ENCODE measurements around the gene GNA14.
"Not testable (repeated sequence)": the region's sequence is repeated elsewhere in the genome, so short reads cannot be mapped to it uniquely, and the experiment has no call there.

The GNA14 gene

DNA sequence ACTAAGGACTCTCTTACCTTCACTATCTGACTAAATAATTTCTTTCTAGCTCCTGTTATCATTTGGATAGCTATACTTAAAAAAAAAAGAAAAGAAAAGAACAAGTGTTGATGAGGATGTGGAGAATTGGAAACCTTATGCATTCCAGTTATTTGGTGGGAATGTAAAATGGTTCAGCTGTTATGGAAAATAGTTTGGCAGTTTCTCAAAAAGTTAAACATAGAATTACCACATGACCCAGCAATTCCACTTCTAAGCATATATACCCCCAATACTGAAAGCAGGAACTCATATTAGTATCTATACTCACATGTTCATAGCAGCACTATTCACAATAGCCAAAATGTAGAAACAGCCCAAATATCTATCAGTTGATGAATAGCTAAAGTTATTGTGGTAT is 61.1 kb downstream of the GNA14 start:
- DNase-seq = no peak

DNA sequence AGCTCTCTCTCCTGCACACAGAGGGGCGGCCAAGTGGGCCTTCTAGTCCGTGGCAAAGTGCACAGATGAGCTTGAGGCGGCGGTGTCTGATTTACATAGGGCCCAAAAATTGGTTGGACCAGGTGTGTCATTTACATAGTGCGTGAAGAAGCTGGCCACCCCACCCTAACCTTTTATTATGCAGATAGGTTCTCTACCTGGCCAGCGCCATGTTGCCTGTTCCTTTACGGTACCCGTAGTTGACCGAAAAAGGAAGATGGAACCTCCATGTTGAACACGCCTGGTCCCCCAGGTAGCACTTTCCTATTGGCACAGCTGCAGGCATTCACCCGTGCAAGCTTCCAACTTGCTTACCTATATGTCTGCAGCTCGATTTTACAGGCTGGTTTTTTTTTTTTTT is 61.5 kb downstream of the GNA14 start:
- DNase-seq = no peak

DNA sequence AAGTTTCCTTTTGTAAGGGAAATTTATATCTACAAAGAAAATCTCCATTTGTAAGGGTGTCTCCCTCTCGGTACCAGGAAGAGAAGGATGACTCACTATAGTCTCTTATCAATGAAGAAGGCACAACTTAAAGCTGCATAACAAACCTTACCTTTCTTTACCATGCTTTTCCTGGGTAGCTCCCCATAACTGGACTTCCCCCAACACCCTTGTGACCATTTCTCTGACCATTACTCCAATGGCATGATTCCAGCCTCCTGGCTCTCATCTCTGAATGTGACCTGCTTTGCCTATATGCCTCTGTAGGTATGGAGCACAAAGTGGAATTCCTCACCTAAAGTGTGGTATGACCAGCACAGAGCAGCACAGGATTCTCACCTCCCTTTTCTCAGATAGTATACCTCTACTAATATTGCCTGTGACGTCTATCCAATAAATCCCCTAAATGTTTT is 62.8 kb downstream of the GNA14 start:
- no peak for DNase-seq

GRCh38 chr9:77584927-77585326 is 63.2 kb downstream of the GNA14 start:
- DNase-seq = not testable (repeated sequence)

DNA sequence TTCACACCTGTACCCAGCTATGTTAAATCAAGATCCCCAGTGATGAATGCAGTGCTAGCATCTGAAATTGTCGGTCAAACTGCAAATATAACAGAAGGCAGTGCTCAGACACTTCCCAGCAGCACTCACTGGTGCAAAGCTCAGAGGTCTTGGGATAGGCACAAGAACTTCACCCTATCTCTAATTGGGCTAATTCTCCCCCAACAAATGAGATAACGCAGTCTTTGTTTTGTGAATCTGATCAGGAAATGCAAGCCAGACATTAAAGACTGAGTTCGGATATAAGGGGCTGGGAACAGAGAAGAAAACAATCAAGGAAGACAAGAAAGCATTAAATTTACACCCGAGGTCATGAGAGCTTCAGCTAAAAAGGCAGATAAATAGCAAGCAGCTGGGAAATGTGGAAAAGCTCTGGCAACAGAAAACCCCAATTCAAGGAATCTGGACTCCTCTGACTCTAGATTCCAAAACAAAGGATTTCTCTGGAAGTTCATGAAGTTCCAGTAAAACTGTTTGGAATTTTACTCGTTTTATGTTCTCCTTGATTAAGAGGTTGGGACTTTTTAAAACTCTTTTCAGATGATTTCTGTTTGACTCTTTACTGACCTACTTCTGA is 65.1 kb downstream of the GNA14 start:
- DNase-seq = no peak

GRCh38 chr9:77582525-77582924 is 65.6 kb downstream of the GNA14 start:
- DNase-seq = no peak

GRCh38 chr9:77575785-77576184 is 72.3 kb downstream of the GNA14 start:
- no peak for DNase-seq

DNA sequence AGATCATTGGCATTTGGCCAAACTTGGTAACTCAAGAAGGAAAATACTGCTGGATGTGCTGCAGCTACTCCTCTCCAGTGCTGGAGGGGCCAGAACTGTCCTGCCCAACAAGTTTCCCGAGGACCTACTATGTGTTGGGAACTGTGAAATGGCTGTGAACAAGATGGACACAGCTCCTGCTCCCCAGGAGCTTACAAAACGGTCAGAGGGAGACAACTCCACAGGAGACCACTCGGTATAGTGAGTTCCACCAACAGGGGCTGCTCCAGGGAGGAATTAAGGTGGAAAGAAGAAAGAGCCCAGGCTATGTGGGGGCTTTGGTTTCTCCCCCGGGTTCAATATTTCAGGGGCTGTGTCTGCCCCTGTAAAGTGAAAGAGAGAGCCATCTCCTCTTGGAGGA is 78.8 kb downstream of the GNA14 start:
- no peak for DNase-seq

- DNase-seq = no peak
These were observed 84.9 kb downstream of the GNA14 start for GRCh38 chr9:77563174-77563573.

DNA sequence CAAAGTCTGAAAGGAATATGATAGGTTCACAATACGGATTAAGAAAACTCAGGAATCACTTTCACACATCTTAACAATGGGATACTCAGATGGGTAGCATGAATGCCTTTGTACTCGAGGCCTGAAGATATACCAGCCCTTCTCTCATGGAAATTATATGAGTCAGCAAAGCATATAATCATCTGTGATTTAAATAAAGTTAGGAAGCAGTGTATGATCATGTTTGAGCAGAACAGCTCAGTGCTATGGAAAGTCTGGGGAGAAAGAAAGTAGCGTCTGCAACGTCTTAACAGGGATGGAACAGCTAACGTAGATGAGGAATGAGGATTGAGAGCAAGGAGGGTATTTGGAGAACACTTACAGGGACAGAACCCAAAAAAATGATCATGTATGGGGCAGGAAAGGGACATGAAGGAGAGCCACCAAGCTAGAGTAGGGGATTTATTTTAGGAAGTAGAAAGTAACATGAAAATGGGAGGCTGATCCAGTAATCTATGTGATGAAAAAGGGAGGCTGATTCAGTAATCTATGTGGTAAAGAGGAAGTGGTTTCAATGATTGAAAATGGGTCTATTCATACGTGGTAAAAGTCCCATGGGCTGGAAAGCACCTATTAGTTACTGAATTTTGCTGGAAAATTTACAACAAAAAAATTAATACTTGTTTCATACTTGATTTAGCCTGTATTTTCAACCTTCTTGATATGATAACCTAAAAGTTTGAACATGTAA is 85.9 kb downstream of the GNA14 start:
- no peak for DNase-seq

- DNase-seq = no peak
These were observed 86.6 kb downstream of the GNA14 start for GRCh38 chr9:77561331-77562018.

DNA sequence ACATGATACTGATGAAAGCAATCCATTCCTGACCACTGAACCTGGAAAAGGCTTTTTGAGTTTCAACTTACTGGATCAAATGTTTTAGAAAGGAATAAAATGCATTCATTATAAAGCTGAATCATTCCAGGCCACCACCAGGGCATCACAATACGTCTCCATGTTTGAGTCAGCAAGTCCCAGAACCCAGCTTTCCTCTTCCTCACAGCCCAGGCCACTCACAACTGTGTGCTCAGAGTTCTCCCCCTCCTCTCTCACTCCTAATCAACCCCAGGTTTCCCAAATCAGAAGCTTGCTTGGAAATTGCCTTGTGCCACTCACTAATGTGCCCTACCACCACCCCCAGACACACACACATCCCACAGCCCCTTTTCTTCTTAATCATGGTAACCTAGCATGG is 91.7 kb downstream of the GNA14 start:
- no peak for DNase-seq

DNA sequence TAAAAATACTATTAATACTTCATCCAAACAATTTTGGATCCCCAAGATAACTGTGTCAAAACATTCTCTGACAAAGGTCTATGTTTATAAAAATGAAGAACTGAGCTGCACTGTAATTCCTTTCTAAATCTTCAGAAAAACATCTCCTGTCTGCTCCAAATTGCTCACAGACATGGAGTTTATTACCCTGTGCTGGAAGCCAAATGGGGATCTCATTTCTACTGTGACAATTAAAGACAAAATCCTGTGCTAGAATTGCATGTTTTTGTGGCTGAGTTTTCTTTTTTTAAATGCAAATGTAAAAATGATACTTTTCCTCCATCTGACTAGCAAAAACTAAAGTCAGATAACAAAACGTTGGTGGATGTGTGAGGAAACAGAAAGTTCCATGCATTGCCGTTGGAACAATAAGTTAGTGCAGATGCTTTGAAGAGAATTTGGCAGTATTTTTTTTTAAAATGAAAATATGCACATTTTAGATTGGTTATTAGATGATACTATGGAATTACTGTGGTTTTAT is 93.5 kb downstream of the GNA14 start:
- DNase-seq = no peak

DNA sequence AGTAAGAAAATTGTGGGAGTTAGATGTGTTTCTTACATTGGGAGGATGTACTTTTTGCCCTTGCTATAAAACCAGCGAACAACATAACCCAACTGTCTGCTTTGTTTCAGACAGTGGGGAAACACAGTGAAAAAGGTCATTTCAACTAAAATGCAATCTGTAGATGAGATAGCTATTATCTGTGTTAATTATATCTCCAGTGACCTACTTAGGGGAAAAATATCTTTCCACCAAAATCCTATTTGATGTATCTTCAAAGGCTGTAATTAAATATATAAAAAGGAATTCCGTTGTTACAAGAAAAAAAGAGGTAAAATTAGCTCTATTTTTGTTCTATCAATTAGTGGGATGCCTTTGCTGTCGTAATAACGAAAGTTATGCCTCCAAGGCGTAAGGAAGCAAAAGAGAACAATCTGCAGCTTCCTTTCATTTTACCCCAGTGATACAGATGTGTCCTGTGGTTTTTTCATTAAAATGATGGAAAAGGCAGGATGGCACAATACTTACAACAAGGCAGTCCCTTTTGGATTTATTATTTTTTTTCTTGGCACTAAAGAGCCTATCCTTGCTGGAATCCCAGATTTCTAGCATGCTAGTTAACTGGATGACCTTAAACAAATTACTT is 100.9 kb downstream of the GNA14 start:
- DNase-seq = no peak

DNA sequence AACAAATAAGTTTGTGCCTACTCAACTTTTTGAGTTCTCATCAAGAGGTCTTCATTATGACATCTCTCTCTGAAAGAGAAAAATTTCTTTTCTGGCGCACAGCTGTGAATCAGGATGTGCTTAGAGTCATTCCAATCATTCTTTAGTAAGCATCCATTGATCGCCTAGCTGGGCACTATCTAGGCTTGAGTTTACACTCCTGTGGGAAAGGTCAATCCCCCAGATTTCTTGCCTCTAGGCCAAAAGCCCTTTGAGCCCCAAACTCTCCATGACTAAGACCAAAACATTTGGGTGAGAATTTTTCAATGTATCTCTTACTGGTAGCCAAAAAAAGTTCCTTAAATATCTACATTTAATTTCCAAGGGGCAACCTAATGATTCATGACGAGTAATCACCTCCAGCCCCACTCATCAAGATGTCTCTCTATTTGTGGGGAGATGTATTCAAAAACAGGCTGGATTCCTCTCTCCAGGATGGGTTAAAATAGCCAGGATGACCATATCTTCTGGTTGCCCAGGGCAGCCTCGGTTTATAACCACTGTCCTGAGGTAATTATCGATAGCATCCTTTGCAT is 101.7 kb downstream of the GNA14 start:
- no peak for DNase-seq

DNA sequence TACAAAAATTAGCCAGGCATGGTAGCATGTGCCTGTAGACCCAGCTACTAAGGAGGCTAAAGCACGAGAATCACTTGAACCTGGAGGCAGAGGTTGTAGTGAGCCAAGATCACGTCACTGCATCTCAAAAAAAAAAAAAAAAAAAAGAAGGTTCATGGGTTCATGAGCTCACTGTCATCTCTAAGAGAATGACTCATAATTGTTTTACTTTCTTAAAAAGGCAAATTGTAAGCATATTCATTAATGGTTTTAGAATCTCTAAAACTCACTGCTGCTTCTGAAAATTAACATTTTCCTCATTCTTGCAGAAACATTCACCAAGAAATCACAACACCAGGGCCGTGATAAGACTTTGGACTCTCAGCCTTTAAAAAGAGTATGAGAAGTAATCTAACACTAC is 103.6 kb downstream of the GNA14 start:
- no peak for DNase-seq

- no peak for DNase-seq
These were observed 104.8 kb downstream of the GNA14 start for GRCh38 chr9:77543131-77543822.

DNA sequence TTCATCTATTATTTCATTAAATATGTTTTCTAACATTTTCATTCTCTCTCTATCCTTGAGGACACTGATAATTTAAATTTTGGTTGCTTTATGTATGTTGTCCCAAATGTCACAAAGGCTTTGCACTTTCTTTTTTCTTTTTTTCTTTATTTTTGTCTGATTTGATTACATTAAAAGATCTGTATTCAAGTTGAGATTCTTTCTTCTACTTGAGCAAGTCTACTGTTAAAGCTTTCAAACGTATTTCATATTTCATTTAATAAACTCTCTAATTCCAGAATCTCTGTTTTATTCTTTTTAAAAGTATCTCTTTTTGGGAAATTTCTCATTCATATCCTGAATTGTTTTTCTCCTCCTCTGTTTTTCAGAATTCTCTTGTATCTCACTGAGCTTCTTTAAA is 106.5 kb downstream of the GNA14 start:
- DNase-seq = no peak

- DNase-seq = no peak
These were observed 107.1 kb downstream of the GNA14 start for GRCh38 chr9:77541055-77541454.

DNA sequence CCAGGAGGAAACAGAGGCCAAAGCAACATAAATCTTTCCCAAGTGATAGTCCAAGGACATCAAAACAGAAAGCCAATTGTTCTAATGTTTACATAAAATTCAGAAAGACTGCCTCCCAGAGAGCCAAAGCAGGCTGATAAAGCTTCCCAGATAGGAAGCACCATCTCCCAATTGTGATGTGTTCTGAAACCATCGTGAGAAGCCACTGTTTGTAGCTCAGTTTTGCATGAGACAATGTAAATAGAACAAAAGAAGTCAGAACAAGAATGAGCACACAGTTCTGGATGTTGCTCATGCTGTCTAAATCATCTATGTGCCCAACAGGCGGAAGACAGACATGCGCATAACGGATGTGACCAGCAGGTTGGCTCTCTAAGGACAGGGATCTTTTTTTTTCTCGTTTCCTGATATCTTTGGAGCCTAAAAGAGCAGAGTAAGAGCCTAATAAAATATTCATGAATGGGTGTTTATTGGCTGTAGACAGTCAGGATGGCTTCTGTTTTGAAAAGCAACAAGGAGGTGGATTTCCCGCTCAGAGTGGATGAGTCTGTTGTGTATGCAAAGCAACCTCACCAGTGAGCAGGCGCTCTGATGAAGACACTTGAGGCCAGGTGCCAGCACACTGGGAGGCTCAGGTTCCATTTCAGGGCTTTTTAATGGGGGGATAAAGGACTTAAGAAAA is 113.6 kb downstream of the GNA14 start:
- DNase-seq = no peak

DNA sequence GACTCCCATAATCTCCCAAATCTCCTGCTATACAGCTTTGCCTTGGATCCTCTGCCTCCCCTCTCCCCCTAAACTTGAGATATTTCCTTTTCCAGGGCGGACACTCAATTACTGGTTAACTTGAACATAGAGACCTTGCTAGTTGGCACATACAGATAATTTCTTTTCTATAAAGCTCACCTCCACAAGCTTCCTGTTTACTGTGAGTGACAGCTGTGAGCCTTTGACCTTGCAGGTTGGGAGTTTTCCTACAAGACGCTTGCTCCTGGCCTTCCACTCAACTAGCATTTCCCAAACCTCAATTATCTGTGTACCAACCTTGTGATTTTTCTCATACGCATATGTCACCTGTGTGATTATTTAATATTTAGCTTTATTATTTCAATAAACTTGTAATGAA is 114.5 kb downstream of the GNA14 start:
- no peak for DNase-seq

- no peak for DNase-seq
These were observed 115.5 kb downstream of the GNA14 start for GRCh38 chr9:77532607-77533006.
